ENCODE measurements around the gene ALDH1A3. TPM values are rescaled to one million over a fixed set of nuclear protein-coding genes. Genes with fewer than 3 reads are reported as not detected.

The ALDH1A3 gene
- total and polyA plus RNA-seq, 2 experiments from 2014 or later: 4.0 to 19.8 TPM

DNA sequence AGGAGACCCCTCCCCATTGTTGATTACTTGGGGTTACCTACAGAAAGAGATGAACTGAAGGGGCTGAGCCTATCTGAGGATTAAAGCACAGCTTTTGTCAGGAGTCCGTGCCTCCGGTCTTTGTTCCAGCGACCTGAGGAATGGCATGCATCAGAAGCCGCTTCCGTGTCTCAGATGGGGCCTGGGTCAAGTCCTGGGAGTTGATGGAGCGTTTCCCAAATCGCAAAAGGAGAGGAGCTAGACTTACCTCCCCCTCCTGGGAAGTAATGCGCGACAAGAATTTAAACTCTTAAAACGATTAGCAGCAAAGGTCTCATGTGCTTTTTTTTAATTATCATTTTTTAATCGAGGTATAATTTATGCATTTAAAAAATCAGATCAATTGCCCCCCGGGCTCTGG is 983 bp upstream of the ALDH1A3 start:
- peaks cover 25% of the 10 kb centered on the region for H3K4me1 Mint-ChIP-seq
- DNase-seq (ENCODE audit: low spot score): peak; percentile 75
- Histone ChIP-seq H3F3A (replicated peaks; ENCODE audit: low read depth) (peaks cover 8% of the 10 kb centered on the region; the same call in 1 of the 2 replicates), H3K27ac (ENCODE audit: low read depth) (no peak overlapping the region), H2AFZ (no peak overlapping the region; the same call in 1 of the 2 replicates), H3K4me3 (peak overlapping the region; percentile 76), H3K4me2 (peak overlapping the region; percentile 64), H3K4me1 (ENCODE audit: insufficient read depth) (peaks cover 15% of the 10 kb centered on the region), H3K79me2 (replicated peaks; ENCODE audit: insufficient read depth) (no peaks in the 10 kb centered on the region), H3K27me3 (ENCODE audit: insufficient read depth) (peaks cover 66% of the 10 kb centered on the region), H4K20me1 (replicated peaks; ENCODE audit: insufficient read depth) (no peaks in the 10 kb centered on the region), H3K9me2 (ENCODE audit: insufficient read depth) (no peaks in the 10 kb centered on the region), H3K36me3 (ENCODE audit: insufficient read depth) (no peaks in the 10 kb centered on the region)
- no peak overlapping the region for H3K27ac Mint-ChIP-seq
- 0 out of 3 replicates have a peak, but pooled peaks cover 2% of the 10 kb centered on the region for H3K9me3 Mint-ChIP-seq
- TF ChIP-seq, protein P1, sequence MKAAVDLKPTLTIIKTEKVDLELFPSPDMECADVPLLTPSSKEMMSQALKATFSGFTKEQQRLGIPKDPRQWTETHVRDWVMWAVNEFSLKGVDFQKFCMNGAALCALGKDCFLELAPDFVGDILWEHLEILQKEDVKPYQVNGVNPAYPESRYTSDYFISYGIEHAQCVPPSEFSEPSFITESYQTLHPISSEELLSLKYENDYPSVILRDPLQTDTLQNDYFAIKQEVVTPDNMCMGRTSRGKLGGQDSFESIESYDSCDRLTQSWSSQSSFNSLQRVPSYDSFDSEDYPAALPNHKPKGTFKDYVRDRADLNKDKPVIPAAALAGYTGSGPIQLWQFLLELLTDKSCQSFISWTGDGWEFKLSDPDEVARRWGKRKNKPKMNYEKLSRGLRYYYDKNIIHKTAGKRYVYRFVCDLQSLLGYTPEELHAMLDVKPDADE (IDR thresholded peaks at IDR 0.05): no peak
- TF ChIP-seq CREB1 (CRISPR knock-in tag; IDR thresholded peaks at IDR 0.05; ENCODE audit: low read depth): 0 out of 2 replicates have a peak, but pooled peaks have one; percentile 3
- peak; percentile 73 for TF ChIP-seq EZH2 (IDR thresholded peaks at IDR 0.05; ENCODE audit: low read depth, unreplicated experiment)
- ATAC-seq: peak; percentile 41
- H3K4me3 Mint-ChIP-seq: peak overlapping the region; percentile 76
- no peaks in the 10 kb centered on the region; the same call in 2 of the 3 replicates for H3K36me3 Mint-ChIP-seq (ENCODE audit: low read depth)
- peaks cover 50% of the 10 kb centered on the region for H3K27me3 Mint-ChIP-seq (ENCODE audit: insufficient read depth, low read depth, poor library complexity)

DNA sequence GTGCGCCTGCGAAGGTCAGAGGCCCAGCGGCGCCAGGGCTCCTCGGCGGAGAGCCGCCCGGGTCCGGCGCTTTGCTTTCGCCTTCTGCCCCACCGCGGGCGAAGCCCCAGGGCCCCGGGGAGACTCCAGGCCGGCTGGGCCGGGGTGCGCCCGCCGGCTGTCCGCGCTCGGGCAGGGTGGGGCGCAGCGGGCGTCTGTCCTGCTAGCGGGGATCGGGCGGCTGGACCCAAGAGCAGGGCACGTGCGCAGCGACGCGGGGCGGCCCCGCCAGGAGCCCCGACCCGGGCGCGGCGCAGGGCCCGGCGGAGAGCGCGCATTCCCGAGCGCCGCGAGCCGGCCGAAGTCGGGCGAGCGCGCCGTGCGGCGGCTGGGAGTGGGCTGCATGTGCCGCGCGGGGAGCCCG is 569 bp upstream of the ALDH1A3 start:
- H3K9me2 ChIP-seq (ENCODE audit: insufficient read depth): no peaks in the 10 kb centered on the region
- H3F3A ChIP-seq (replicated peaks; ENCODE audit: low read depth): peaks cover 8% of the 10 kb centered on the region; the same call in 1 of the 2 replicates
- no peaks in the 10 kb centered on the region for H3K36me3 ChIP-seq (ENCODE audit: insufficient read depth)
- no peaks in the 10 kb centered on the region for H4K20me1 ChIP-seq (replicated peaks; ENCODE audit: insufficient read depth)
- Mint-ChIP-seq H3K27ac (no peak overlapping the region), H3K4me3 (peak overlapping the region; percentile 76), H3K9me3 (0 out of 3 replicates have a peak, but pooled peaks cover 2% of the 10 kb centered on the region), H3K36me3 (ENCODE audit: low read depth) (no peaks in the 10 kb centered on the region; the same call in 2 of the 3 replicates), H3K27me3 (ENCODE audit: insufficient read depth, low read depth, poor library complexity) (peaks cover 50% of the 10 kb centered on the region), H3K4me1 (peaks cover 25% of the 10 kb centered on the region)
- no peaks in the 10 kb centered on the region for H3K79me2 ChIP-seq (replicated peaks; ENCODE audit: insufficient read depth)
- ATAC-seq: peak; percentile 23
- H3K27ac ChIP-seq (ENCODE audit: low read depth): no peak overlapping the region
- peak overlapping the region; percentile 76 for H3K4me3 ChIP-seq
- peak; percentile 55 for DNase-seq (ENCODE audit: low spot score)
- H3K27me3 ChIP-seq (ENCODE audit: insufficient read depth): peaks cover 70% of the 10 kb centered on the region
- H3K4me2 ChIP-seq: peak overlapping the region; percentile 64
- H3K4me1 ChIP-seq (ENCODE audit: insufficient read depth): peaks cover 15% of the 10 kb centered on the region
- H2AFZ ChIP-seq: no peak overlapping the region; the same call in 1 of the 2 replicates
- TF ChIP-seq JUNB (IDR thresholded peaks at IDR 0.05; ENCODE audit: unreplicated experiment) (no peak), NANOG (IDR thresholded peaks at IDR 0.05; ENCODE audit: borderline replicate concordance) (no peak), ZNF114 (CRISPR knock-in tag; IDR thresholded peaks at IDR 0.05) (no peak), ZNF462 (CRISPR knock-in tag; IDR thresholded peaks at IDR 0.05) (no peak), REST (IDR thresholded peaks at IDR 0.05; ENCODE audit: unreplicated experiment) (no peak)
- TF ChIP-seq, protein P2, sequence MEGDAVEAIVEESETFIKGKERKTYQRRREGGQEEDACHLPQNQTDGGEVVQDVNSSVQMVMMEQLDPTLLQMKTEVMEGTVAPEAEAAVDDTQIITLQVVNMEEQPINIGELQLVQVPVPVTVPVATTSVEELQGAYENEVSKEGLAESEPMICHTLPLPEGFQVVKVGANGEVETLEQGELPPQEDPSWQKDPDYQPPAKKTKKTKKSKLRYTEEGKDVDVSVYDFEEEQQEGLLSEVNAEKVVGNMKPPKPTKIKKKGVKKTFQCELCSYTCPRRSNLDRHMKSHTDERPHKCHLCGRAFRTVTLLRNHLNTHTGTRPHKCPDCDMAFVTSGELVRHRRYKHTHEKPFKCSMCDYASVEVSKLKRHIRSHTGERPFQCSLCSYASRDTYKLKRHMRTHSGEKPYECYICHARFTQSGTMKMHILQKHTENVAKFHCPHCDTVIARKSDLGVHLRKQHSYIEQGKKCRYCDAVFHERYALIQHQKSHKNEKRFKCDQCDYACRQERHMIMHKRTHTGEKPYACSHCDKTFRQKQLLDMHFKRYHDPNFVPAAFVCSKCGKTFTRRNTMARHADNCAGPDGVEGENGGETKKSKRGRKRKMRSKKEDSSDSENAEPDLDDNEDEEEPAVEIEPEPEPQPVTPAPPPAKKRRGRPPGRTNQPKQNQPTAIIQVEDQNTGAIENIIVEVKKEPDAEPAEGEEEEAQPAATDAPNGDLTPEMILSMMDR (conservative IDR thresholded peaks at IDR 0.05; ENCODE audit: low read depth in 2 of 2): no peak
